Activated naive CD4-positive, alpha-beta T cell treated with anti-CD3 and anti-CD28 coated beads for 36 hours (primary cell): ENCODE data around the gene CORO2A. TPM values are rescaled to one million over a fixed set of nuclear protein-coding genes. Genes with fewer than 3 reads are reported as not detected.
"Not testable (repeated sequence)": the region's sequence is repeated elsewhere in the genome, so short reads cannot be mapped to it uniquely, and the experiment has no call there.

ENCODE experiments used
- CTCF ChIA-PET: fragments of 350-600 bp; sonication (Branson Sonifier 250); formaldehyde crosslinking; loops from one replicate; lab custom pipeline; 2021; ENCODE audit warnings: antibody characterized with exemption; lab: Charles Lee
- DNase-seq: peaks from one replicate; pipeline ENCODE4 v3.0.0-alpha.2; 2020
- H3K27ac Mint-ChIP-seq: one replicate; pipeline ENCODE4 v1.8.0; 2021; ENCODE audit warnings: mild to moderate bottlenecking, mixed read lengths
- H3K27me3 Mint-ChIP-seq: one replicate; pipeline ENCODE4 v1.8.0; 2021; ENCODE audit warnings: low read depth, mixed read lengths
- H3K36me3 Mint-ChIP-seq: one replicate; pipeline ENCODE4 v1.8.0; 2021; ENCODE audit warnings: low read depth, mixed read lengths
- H3K4me1 Mint-ChIP-seq: one replicate; pipeline ENCODE4 v1.8.0; 2021; ENCODE audit warnings: low read depth, mixed read lengths
- H3K4me3 Mint-ChIP-seq: one replicate; pipeline ENCODE4 v1.8.0; 2021; ENCODE audit warnings: mild to moderate bottlenecking, moderate library complexity, mixed read lengths
- H3K9me3 Mint-ChIP-seq: one replicate; pipeline ENCODE4 v1.8.0; 2021; ENCODE audit warnings: mixed read lengths
- intact Hi-C: fragments of 100-400 bp; cut with micrococcal nuclease; formaldehyde crosslinking; loops from one replicate; pipeline ENCODE4 v1.15.1; 2023
- total RNA-seq, 2 experiments: library from RNA; stranded (reverse); gene quantifications; one replicate each; pipeline ENCODE4 v1.2.3, GENCODE V29; 2021

The CORO2A gene
- total RNA-seq, 2 experiments from 2014 or later, result 8.1 to 8.2 TPM

GRCh38 chr9:98175028-98175569 lies 17.3 kb downstream of the CORO2A start:
- no peak for DNase-seq
- Mint-ChIP-seq H3K36me3 (no peaks in the 10 kb centered on the region), H3K4me1 (peaks cover 24% of the 10 kb centered on the region), H3K27me3 (no peaks in the 10 kb centered on the region), H3K9me3 (no peaks in the 10 kb centered on the region), H3K4me3 (no peak overlapping the region), H3K27ac (no peak overlapping the region)
- intact Hi-C loops, result no loop called here
- CTCF ChIA-PET, result no interaction called here

- H3K27me3 Mint-ChIP-seq, DNase-seq, intact Hi-C loops, H3K9me3 Mint-ChIP-seq, H3K27ac Mint-ChIP-seq, CTCF ChIA-PET, H3K4me3 Mint-ChIP-seq, H3K36me3 Mint-ChIP-seq: not testable (repeated sequence)
- peaks cover 25% of the 10 kb centered on the region for H3K4me1 Mint-ChIP-seq
Observed at GRCh38 chr9:98174502-98174918, 17.9 kb downstream of the CORO2A start.

- no peaks in the 10 kb centered on the region for H3K36me3 Mint-ChIP-seq
- intact Hi-C loops, result no loop called here
- CTCF ChIA-PET, result no interaction called here
- no peaks in the 10 kb centered on the region for H3K9me3 Mint-ChIP-seq
- no peaks in the 10 kb centered on the region for H3K27me3 Mint-ChIP-seq
- no peak for DNase-seq
- no peak overlapping the region for H3K4me3 Mint-ChIP-seq
- no peak overlapping the region for H3K27ac Mint-ChIP-seq
- H3K4me1 Mint-ChIP-seq, result peaks cover 24% of the 10 kb centered on the region
Observed at GRCh38 chr9:98173181-98173580, 19.3 kb downstream of the CORO2A start.

GRCh38 chr9:98172604-98173003 lies 19.8 kb downstream of the CORO2A start:
- Mint-ChIP-seq H3K4me1 (peaks cover 24% of the 10 kb centered on the region), H3K36me3 (no peaks in the 10 kb centered on the region), H3K27ac (no peak overlapping the region), H3K9me3 (no peaks in the 10 kb centered on the region), H3K4me3 (no peak overlapping the region), H3K27me3 (no peaks in the 10 kb centered on the region)
- CTCF ChIA-PET, result no interaction called here
- intact Hi-C loops, result no loop called here
- no peak for DNase-seq

GRCh38 chr9:98171176-98171925 lies 21.1 kb downstream of the CORO2A start:
- H3K4me1 Mint-ChIP-seq, result peaks cover 24% of the 10 kb centered on the region
- intact Hi-C loops, result no loop called here
- no peaks in the 10 kb centered on the region for H3K27me3 Mint-ChIP-seq
- H3K27ac Mint-ChIP-seq, result no peak overlapping the region
- H3K9me3 Mint-ChIP-seq, result no peaks in the 10 kb centered on the region
- H3K36me3 Mint-ChIP-seq, result no peaks in the 10 kb centered on the region
- no peak for DNase-seq
- CTCF ChIA-PET, result no interaction called here
- H3K4me3 Mint-ChIP-seq, result no peak overlapping the region

- H3K27me3 Mint-ChIP-seq, result no peaks in the 10 kb centered on the region
- no peak for DNase-seq
- peaks cover 21% of the 10 kb centered on the region for H3K4me1 Mint-ChIP-seq
- H3K4me3 Mint-ChIP-seq, result no peak overlapping the region
- H3K9me3 Mint-ChIP-seq, result no peaks in the 10 kb centered on the region
- CTCF ChIA-PET, result interaction anchor here (1.0 kb wide), 1 partner anchor 25 kb away, joined by 3 read pairs; no protein-coding TSS in a partner anchor
- no peak overlapping the region for H3K27ac Mint-ChIP-seq
- no peaks in the 10 kb centered on the region for H3K36me3 Mint-ChIP-seq
- intact Hi-C loops, result no loop called here
Observed at GRCh38 chr9:98168941-98169488, 23.4 kb downstream of the CORO2A start.

- intact Hi-C loops, result no loop called here
- CTCF ChIA-PET, result no interaction called here
- Mint-ChIP-seq H3K9me3 (no peaks in the 10 kb centered on the region), H3K27ac (no peak overlapping the region), H3K36me3 (no peaks in the 10 kb centered on the region), H3K4me3 (no peak overlapping the region), H3K27me3 (no peaks in the 10 kb centered on the region), H3K4me1 (peaks cover 22% of the 10 kb centered on the region)
- no peak for DNase-seq
Observed at GRCh38 chr9:98168153-98168780, 24.2 kb downstream of the CORO2A start.

- no peaks in the 10 kb centered on the region for H3K27me3 Mint-ChIP-seq
- no peak overlapping the region for H3K4me3 Mint-ChIP-seq
- peaks cover 8% of the 10 kb centered on the region for H3K4me1 Mint-ChIP-seq
- DNase-seq, result no peak
- no peaks in the 10 kb centered on the region for H3K9me3 Mint-ChIP-seq
- no peak overlapping the region for H3K27ac Mint-ChIP-seq
- no peaks in the 10 kb centered on the region for H3K36me3 Mint-ChIP-seq
- CTCF ChIA-PET, result no interaction called here
- intact Hi-C loops, result no loop called here
Observed at GRCh38 chr9:98164912-98165311, 27.5 kb downstream of the CORO2A start.

- Mint-ChIP-seq H3K36me3 (no peaks in the 10 kb centered on the region), H3K4me3 (no peak overlapping the region), H3K27ac (no peak overlapping the region), H3K4me1 (peaks cover 10% of the 10 kb centered on the region), H3K9me3 (no peaks in the 10 kb centered on the region), H3K27me3 (no peaks in the 10 kb centered on the region)
- CTCF ChIA-PET, result no interaction called here
- intact Hi-C loops, result no loop called here
- no peak for DNase-seq
Observed at GRCh38 chr9:98162613-98163012, 29.8 kb downstream of the CORO2A start.

- no peaks in the 10 kb centered on the region for H3K36me3 Mint-ChIP-seq
- CTCF ChIA-PET, result interaction anchor here (0.6 to 0.7 kb wide), 2 partner anchors 73 to 94 kb away, joined by 3 read pairs; no protein-coding TSS in a partner anchor
- DNase-seq, result no peak
- peaks cover 10% of the 10 kb centered on the region for H3K4me1 Mint-ChIP-seq
- H3K9me3 Mint-ChIP-seq, result no peaks in the 10 kb centered on the region
- no peak overlapping the region for H3K27ac Mint-ChIP-seq
- intact Hi-C loops, result no loop called here
- no peaks in the 10 kb centered on the region for H3K27me3 Mint-ChIP-seq
- H3K4me3 Mint-ChIP-seq, result no peak overlapping the region
Observed at GRCh38 chr9:98161851-98162250, 30.6 kb downstream of the CORO2A start.

- peaks cover 10% of the 10 kb centered on the region for H3K4me1 Mint-ChIP-seq
- intact Hi-C loops, result no loop called here
- no peak for DNase-seq
- peaks cover 1% of the 10 kb centered on the region for H3K36me3 Mint-ChIP-seq
- H3K9me3 Mint-ChIP-seq, result no peaks in the 10 kb centered on the region
- no peak overlapping the region for H3K4me3 Mint-ChIP-seq
- H3K27me3 Mint-ChIP-seq, result no peaks in the 10 kb centered on the region
- CTCF ChIA-PET, result interaction anchor here (1.0 kb wide), 1 partner anchor 64 kb away, joined by 6 read pairs; no protein-coding TSS in a partner anchor
- H3K27ac Mint-ChIP-seq, result no peak overlapping the region
Observed at GRCh38 chr9:98159790-98160189, 32.6 kb downstream of the CORO2A start.

GRCh38 chr9:98159301-98159700 lies 33.1 kb downstream of the CORO2A start:
- H3K27ac Mint-ChIP-seq, result no peak overlapping the region
- CTCF ChIA-PET, result interaction anchor here (1.0 kb wide), 1 partner anchor 65 kb away, joined by 6 read pairs; no protein-coding TSS in a partner anchor
- H3K4me1 Mint-ChIP-seq, result peaks cover 10% of the 10 kb centered on the region
- no peaks in the 10 kb centered on the region for H3K27me3 Mint-ChIP-seq
- peaks cover 1% of the 10 kb centered on the region for H3K36me3 Mint-ChIP-seq
- intact Hi-C loops, result no loop called here
- H3K9me3 Mint-ChIP-seq, result no peaks in the 10 kb centered on the region
- DNase-seq, result no peak
- no peak overlapping the region for H3K4me3 Mint-ChIP-seq
